VCaP (cell line): Measurements from ENCODE around the gene TTC28.

Source experiments
- H3K27ac ChIP-seq: fragments of 450-650 bp; 2 replicates; pipeline ENCODE4 v1.5.1; 2017
- TF ChIP-seq, protein P1 (sequence below): fragments of 450-650 bp; conservative IDR thresholded peaks from 2 replicates; pipeline ENCODE4 v1.5.1; 2017; ENCODE audit warnings: mild to moderate bottlenecking, moderate library complexity

TTC28 gene

DNA sequence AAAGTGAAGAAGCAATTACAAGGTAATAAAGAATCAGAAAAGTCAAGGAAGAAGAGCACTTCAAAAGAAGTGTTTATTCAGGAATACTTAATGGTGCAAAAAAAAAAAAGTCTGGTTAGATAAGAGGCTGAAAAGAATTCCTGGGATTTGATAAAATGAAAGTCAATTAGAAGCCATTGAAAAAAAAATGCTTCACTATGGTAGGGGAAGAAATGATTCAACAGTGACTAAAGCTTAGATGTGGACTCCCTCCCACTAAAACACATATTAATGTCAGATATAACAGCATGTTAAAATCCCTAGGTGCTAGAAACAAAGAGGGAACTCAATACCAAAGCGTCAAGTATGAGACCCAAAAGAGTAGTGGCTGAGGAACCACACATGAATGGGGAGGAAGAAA, 425.2 kb downstream of the TTC28 start:
- TF ChIP-seq, protein P1, sequence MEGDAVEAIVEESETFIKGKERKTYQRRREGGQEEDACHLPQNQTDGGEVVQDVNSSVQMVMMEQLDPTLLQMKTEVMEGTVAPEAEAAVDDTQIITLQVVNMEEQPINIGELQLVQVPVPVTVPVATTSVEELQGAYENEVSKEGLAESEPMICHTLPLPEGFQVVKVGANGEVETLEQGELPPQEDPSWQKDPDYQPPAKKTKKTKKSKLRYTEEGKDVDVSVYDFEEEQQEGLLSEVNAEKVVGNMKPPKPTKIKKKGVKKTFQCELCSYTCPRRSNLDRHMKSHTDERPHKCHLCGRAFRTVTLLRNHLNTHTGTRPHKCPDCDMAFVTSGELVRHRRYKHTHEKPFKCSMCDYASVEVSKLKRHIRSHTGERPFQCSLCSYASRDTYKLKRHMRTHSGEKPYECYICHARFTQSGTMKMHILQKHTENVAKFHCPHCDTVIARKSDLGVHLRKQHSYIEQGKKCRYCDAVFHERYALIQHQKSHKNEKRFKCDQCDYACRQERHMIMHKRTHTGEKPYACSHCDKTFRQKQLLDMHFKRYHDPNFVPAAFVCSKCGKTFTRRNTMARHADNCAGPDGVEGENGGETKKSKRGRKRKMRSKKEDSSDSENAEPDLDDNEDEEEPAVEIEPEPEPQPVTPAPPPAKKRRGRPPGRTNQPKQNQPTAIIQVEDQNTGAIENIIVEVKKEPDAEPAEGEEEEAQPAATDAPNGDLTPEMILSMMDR, result no peak
- no peak overlapping the region for H3K27ac ChIP-seq

GRCh38 chr22:28252539-28252938, 427.1 kb downstream of the TTC28 start:
- TF ChIP-seq, protein P1, result no peak
- no peak overlapping the region for H3K27ac ChIP-seq

DNA sequence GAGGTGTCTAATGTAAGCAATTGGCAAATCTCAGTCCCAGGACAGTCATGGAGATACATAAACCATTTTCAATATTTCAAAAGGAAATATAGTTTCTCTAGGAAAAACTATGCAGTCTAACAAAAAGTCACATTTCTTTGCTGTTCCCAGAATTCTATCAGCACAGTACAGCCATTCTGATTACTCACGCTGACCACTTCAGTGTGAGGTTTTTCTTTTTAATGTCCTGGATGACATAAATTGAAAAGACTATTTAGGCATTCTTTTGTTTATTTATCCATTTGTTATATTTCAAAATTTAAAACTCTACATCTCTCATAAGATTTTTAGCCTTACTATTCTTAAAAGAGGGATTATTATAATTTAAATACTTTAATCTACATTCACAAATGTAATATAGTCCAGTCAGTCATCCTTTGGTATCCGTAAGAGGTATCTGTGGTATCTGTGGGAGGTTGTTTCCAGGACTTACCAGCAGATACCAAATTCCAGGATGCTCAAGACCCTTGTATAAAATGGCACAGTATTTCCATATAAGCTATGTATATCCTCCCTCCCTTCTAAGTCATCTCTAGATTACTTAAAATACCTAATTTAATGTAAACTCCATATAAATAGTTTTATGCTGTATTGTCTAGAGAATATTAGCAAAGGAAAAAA, 429.5 kb downstream of the TTC28 start:
- H3K27ac ChIP-seq, result no peak overlapping the region
- TF ChIP-seq, protein P1, result no peak

GRCh38 chr22:28249402-28249801, 430.2 kb downstream of the TTC28 start:
- H3K27ac ChIP-seq, result no peak overlapping the region
- TF ChIP-seq, protein P1, result no peak

GRCh38 chr22:28247667-28248363, 431.8 kb downstream of the TTC28 start:
- TF ChIP-seq, protein P1, result no peak
- H3K27ac ChIP-seq, result no peak overlapping the region

GRCh38 chr22:28247136-28247535, 432.5 kb downstream of the TTC28 start:
- H3K27ac ChIP-seq, result no peak overlapping the region
- TF ChIP-seq, protein P1, result no peak

- TF ChIP-seq, protein P1, result no peak
- no peak overlapping the region for H3K27ac ChIP-seq
Measured at GRCh38 chr22:28246397-28246796, 433.2 kb downstream of the TTC28 start.
